Measurements from ENCODE around the gene CPAMD8. TPM values are rescaled to one million over a fixed set of nuclear protein-coding genes. Genes with fewer than 3 reads are reported as not detected.

The CPAMD8 gene
- total RNA-seq, 1 donor from 2014 or later = 54.3 TPM

GRCh38 chr19:16867211-16867610, 159.4 kb downstream of the CPAMD8 start:
- Histone ChIP-seq H3K4me3 (no peak overlapping the region), H3K4me1 (peaks cover 21% of the 10 kb centered on the region), H3K27me3 (ENCODE audit: low read depth) (no peaks in the 10 kb centered on the region), H3K36me3 (peaks cover 98% of the 10 kb centered on the region), H3K27ac (no peak overlapping the region), H3K9me3 (no peaks in the 10 kb centered on the region)
- TF ChIP-seq, protein P1, sequence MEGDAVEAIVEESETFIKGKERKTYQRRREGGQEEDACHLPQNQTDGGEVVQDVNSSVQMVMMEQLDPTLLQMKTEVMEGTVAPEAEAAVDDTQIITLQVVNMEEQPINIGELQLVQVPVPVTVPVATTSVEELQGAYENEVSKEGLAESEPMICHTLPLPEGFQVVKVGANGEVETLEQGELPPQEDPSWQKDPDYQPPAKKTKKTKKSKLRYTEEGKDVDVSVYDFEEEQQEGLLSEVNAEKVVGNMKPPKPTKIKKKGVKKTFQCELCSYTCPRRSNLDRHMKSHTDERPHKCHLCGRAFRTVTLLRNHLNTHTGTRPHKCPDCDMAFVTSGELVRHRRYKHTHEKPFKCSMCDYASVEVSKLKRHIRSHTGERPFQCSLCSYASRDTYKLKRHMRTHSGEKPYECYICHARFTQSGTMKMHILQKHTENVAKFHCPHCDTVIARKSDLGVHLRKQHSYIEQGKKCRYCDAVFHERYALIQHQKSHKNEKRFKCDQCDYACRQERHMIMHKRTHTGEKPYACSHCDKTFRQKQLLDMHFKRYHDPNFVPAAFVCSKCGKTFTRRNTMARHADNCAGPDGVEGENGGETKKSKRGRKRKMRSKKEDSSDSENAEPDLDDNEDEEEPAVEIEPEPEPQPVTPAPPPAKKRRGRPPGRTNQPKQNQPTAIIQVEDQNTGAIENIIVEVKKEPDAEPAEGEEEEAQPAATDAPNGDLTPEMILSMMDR (IDR thresholded peaks at IDR 0.05) = no peak
- intact Hi-C loops (cut with DNase I) = no loop called here
- DNase-seq (no peak), ATAC-seq (no peak)

DNA sequence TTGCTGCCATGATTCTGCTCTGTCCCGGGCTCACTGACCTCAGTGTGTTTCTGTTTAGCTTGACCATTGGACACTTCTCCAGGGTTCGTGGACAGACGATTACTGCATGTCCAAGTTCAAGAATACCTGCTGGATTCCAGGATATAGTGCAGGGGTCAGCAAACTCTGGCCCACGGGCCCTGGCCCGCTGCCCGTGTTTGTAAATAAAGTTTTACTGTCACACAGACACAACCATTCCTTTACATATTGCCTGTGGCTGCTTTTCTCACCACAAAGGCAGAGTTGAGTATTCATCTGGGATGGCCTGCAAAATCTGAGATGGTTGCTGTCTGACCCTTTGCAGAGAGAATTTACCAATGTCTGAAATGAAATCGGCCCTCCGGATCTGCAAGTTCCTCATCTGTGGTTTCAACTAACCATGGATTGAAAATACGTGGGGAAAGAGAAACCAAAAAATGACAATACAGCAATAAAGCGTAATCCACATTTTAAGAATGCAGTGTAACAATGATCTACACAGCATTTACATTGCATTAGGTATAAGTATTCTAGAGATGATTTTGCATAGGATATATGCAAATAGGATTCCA, 163.7 kb downstream of the CPAMD8 start:
- Histone ChIP-seq H3K27me3 (ENCODE audit: low read depth) (no peaks in the 10 kb centered on the region), H3K4me1 (peaks cover 15% of the 10 kb centered on the region), H3K36me3 (peaks cover 86% of the 10 kb centered on the region), H3K9me3 (no peaks in the 10 kb centered on the region), H3K27ac (no peak overlapping the region), H3K4me3 (no peak overlapping the region)
- no peak for DNase-seq
- intact Hi-C loops (cut with DNase I) = no loop called here
- peak; percentile 5 to 37 for ATAC-seq
- TF ChIP-seq, protein P1 (IDR thresholded peaks at IDR 0.05) = no peak

GRCh38 chr19:16861834-16862233, 164.8 kb downstream of the CPAMD8 start:
- no peaks in the 10 kb centered on the region for H3K27me3 ChIP-seq (ENCODE audit: low read depth)
- H3K4me3 ChIP-seq = no peak overlapping the region
- H3K27ac ChIP-seq = no peak overlapping the region
- DNase-seq (no peak), ATAC-seq (no peak)
- H3K36me3 ChIP-seq = peaks cover 81% of the 10 kb centered on the region
- TF ChIP-seq, protein P1 (IDR thresholded peaks at IDR 0.05) = no peak
- no peaks in the 10 kb centered on the region for H3K9me3 ChIP-seq
- intact Hi-C loops (cut with DNase I) = no loop called here
- H3K4me1 ChIP-seq = peaks cover 15% of the 10 kb centered on the region

GRCh38 chr19:16861011-16861410, 165.6 kb downstream of the CPAMD8 start:
- DNase-seq (no peak), ATAC-seq (no peak)
- no peaks in the 10 kb centered on the region for H3K9me3 ChIP-seq
- peaks cover 15% of the 10 kb centered on the region for H3K4me1 ChIP-seq
- no peaks in the 10 kb centered on the region for H3K27me3 ChIP-seq (ENCODE audit: low read depth)
- intact Hi-C loops (cut with DNase I) = no loop called here
- TF ChIP-seq, protein P1 (IDR thresholded peaks at IDR 0.05) = no peak
- H3K4me3 ChIP-seq = no peak overlapping the region
- peaks cover 81% of the 10 kb centered on the region for H3K36me3 ChIP-seq
- no peak overlapping the region for H3K27ac ChIP-seq

DNA sequence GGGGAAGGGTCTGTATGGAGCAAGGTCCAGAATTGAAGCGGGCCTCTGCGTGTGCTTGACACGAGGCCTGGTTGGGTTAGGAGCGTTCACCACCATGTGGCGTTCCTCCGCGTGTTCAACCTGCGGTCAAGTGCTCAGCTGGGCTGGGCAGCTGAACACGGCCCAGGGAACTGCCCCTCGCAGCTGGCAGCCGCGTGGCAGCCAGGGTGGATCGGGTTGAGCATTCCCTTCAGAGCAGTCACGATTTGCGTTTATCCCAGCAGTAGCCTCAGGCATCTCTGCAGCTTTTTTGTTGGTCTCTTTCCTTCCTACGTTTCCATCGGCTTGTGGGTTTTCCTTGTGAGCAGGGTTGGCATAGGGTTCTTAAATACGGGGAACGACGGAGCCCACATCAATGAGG, 166.5 kb downstream of the CPAMD8 start:
- H3K9me3 ChIP-seq = no peaks in the 10 kb centered on the region
- TF ChIP-seq, protein P1 (IDR thresholded peaks at IDR 0.05) = no peak
- no peak for ATAC-seq
- peaks cover 15% of the 10 kb centered on the region for H3K4me1 ChIP-seq
- H3K27ac ChIP-seq = no peak overlapping the region
- H3K27me3 ChIP-seq (ENCODE audit: low read depth) = no peaks in the 10 kb centered on the region
- H3K36me3 ChIP-seq = peaks cover 79% of the 10 kb centered on the region
- H3K4me3 ChIP-seq = no peak overlapping the region
- intact Hi-C loops (cut with DNase I) = no loop called here
- DNase-seq = no peak

Measured in lower lobe of right lung (tissue), 2 donors.